Endodermal cell (in vitro differentiated cells): ENCODE data around the gene RAET1E. TPM values are rescaled to one million over a fixed set of nuclear protein-coding genes. Genes with fewer than 3 reads are reported as not detected.

Source experiments
- DNase-seq: peaks from one replicate; pipeline ENCODE4 v3.0.0-alpha.2; 2017
- H3K27ac ChIP-seq: 2 replicates; pipeline ENCODE4 v1.5.1; 2013; ENCODE audit warnings: mild to moderate bottlenecking, low read depth, low read length, moderate library complexity
- H3K27me3 ChIP-seq: 2 replicates; pipeline ENCODE4 v1.6.1; 2013; ENCODE audit warnings: mild to moderate bottlenecking, low read length, moderate library complexity; ENCODE audit not compliant: insufficient read depth, control insufficient read depth, poor library complexity, severe bottlenecking
- H3K36me3 ChIP-seq: 2 replicates; pipeline ENCODE4 v1.7.0; 2013; ENCODE audit warnings: mild to moderate bottlenecking, low read length, moderate library complexity; ENCODE audit not compliant: control insufficient read depth, insufficient read depth
- H3K4me1 ChIP-seq: one replicate; pipeline ENCODE4 v1.7.0; 2013; ENCODE audit warnings: low read length; ENCODE audit not compliant: control insufficient read depth, insufficient read depth
- H3K4me3 ChIP-seq: 2 replicates; pipeline ENCODE4 v1.5.1; 2013; ENCODE audit warnings: mild to moderate bottlenecking, low read length, moderate library complexity
- H3K9ac ChIP-seq: 2 replicates; pipeline ENCODE4 v1.6.1; 2013; ENCODE audit warnings: mild to moderate bottlenecking, low read length, moderate library complexity; ENCODE audit not compliant: poor library complexity, severe bottlenecking; ENCODE audit errors: extremely low read depth
- H3K9me3 ChIP-seq: 2 replicates; pipeline ENCODE4 v1.6.1; 2013; ENCODE audit warnings: mild to moderate bottlenecking, low read length, moderate library complexity; ENCODE audit not compliant: control insufficient read depth
- H3K27ac Mint-ChIP-seq: 2 replicates; pipeline ENCODE4 v1.8.0; 2020; ENCODE audit warnings: mixed read lengths
- H3K27me3 Mint-ChIP-seq: 2 replicates; pipeline ENCODE4 v1.8.0; 2021; ENCODE audit warnings: mild to moderate bottlenecking, mixed read lengths; ENCODE audit not compliant: insufficient read depth
- H3K36me3 Mint-ChIP-seq: 2 replicates; pipeline ENCODE4 v1.8.0; 2020; ENCODE audit warnings: low read depth, mixed read lengths
- H3K4me1 Mint-ChIP-seq: 2 replicates; pipeline ENCODE4 v1.8.0; 2020; ENCODE audit warnings: mixed read lengths
- H3K4me3 Mint-ChIP-seq: 2 replicates; pipeline ENCODE4 v1.8.0; 2020; ENCODE audit warnings: mild to moderate bottlenecking, moderate library complexity, mixed read lengths
- H3K9me3 Mint-ChIP-seq: 2 replicates; pipeline ENCODE4 v1.8.0; 2020; ENCODE audit warnings: mild to moderate bottlenecking, mixed read lengths
- CTCF ChIP-seq: fragments of 200-600 bp; sonication (generic); conservative IDR thresholded peaks from 2 replicates; pipeline ENCODE4 v1.5.0; 2021; ENCODE audit warnings: antibody characterized with exemption, mild to moderate bottlenecking
- WGBS, 2 experiments: methylation state at CpG; one replicate each; pipeline versions ENCODE4 v1.1.5 to v1.1.7; 2013; ENCODE audit warnings: missing lambda C conversion rate in 2 of 2, mixed read lengths in 1 of 2; ENCODE audit not compliant: insufficient coverage in 1 of 2, insufficient read length in 1 of 2; 5-methylcytosine and 5-hydroxymethylcytosine counted together
- total RNA-seq, 2 donors: library from RNA; stranded (reverse); fragmentation: NEBNext Ultra II Directional in 1 of 2; extraction: Animal tissue kit (Norgen Biotek cat#: 25700) in 1 of 2; gene quantifications; 2 replicates in 1 of 2; 3 replicates in 1 of 2; pipeline ENCODE4 v1.2.1, GENCODE V29; 2021

RAET1E gene
- total RNA-seq, 2 donors from 2014 or later = not detected

GRCh38 chr6:149859938-149860337, 38.0 kb downstream of the RAET1E start:
- H3K27ac Mint-ChIP-seq = no peak overlapping the region
- no peak for TF ChIP-seq CTCF
- H3K27me3 Mint-ChIP-seq = peaks cover 48% of the 10 kb centered on the region
- Histone ChIP-seq H3K27ac (no peak overlapping the region), H3K4me3 (no peak overlapping the region), H3K4me1 (no peaks in the 10 kb centered on the region), H3K9me3 (no peaks in the 10 kb centered on the region), H3K36me3 (no peaks in the 10 kb centered on the region), H3K9ac (no peak overlapping the region), H3K27me3 (peaks cover 60% of the 10 kb centered on the region)
- no peak overlapping the region for H3K4me3 Mint-ChIP-seq
- no peaks in the 10 kb centered on the region for H3K36me3 Mint-ChIP-seq
- DNase-seq = no peak
- 70 to 77% methylated on average over 3 of the region's 3 CpGs for WGBS, 2 experiments
- peaks cover 25% of the 10 kb centered on the region for H3K4me1 Mint-ChIP-seq
- no peaks in the 10 kb centered on the region for H3K9me3 Mint-ChIP-seq

GRCh38 chr6:149859368-149859767, 38.5 kb downstream of the RAET1E start:
- TF ChIP-seq CTCF = no peak
- Mint-ChIP-seq H3K9me3 (no peaks in the 10 kb centered on the region), H3K4me3 (no peak overlapping the region), H3K36me3 (no peaks in the 10 kb centered on the region), H3K27me3 (peaks cover 54% of the 10 kb centered on the region), H3K27ac (no peak overlapping the region), H3K4me1 (peaks cover 25% of the 10 kb centered on the region)
- Histone ChIP-seq H3K9me3 (no peaks in the 10 kb centered on the region), H3K9ac (no peak overlapping the region), H3K4me1 (no peaks in the 10 kb centered on the region), H3K36me3 (no peaks in the 10 kb centered on the region), H3K4me3 (no peak overlapping the region), H3K27ac (no peak overlapping the region), H3K27me3 (peaks cover 65% of the 10 kb centered on the region)
- DNase-seq = no peak
- WGBS, 2 experiments = 83 to 88% methylated on average over 5 to 7 of the region's 7 CpGs

DNA sequence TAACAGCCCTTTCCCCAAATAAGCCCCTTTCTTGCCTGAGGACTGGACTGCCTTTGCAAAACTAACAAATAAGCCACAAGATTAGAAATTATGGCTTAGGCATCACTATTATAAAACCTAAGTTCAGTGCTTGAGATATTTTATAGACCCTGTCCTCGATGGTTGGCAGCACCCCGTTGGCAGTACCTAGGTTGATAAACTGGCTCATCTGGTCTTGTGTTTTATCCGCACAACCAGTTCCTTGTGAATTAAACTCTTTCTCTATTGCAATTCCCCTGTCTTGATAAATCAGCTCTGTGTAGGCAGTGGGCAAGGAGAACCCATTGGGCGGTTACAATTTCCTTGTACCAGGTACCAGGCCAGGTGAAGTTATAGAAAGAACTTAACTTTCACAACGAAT, 40.4 kb downstream of the RAET1E start:
- Mint-ChIP-seq H3K4me3 (no peak overlapping the region), H3K27ac (no peak overlapping the region), H3K36me3 (no peaks in the 10 kb centered on the region), H3K4me1 (peaks cover 22% of the 10 kb centered on the region), H3K27me3 (peaks cover 47% of the 10 kb centered on the region), H3K9me3 (no peaks in the 10 kb centered on the region)
- no peak overlapping the region for H3K27ac ChIP-seq
- H3K27me3 ChIP-seq = peaks cover 74% of the 10 kb centered on the region
- H3K4me1 ChIP-seq = no peaks in the 10 kb centered on the region
- H3K9ac ChIP-seq = no peak overlapping the region
- no peak overlapping the region for H3K4me3 ChIP-seq
- no peak for DNase-seq
- H3K36me3 ChIP-seq = no peaks in the 10 kb centered on the region
- TF ChIP-seq CTCF = no peak
- 78 to 95% methylated on average over 3 to 5 of the region's 5 CpGs for WGBS, 2 experiments
- H3K9me3 ChIP-seq = no peaks in the 10 kb centered on the region
